OCI-LY3 (cell line): ENCODE results near the gene MRRF.
"Not testable (repeated sequence)": the region's sequence is repeated elsewhere in the genome, so short reads cannot be mapped to it uniquely, and the experiment has no call there.

ENCODE experiments used
- H2AFZ ChIP-seq: fragments of 200-600, 300-600 bp; shearing (Covaris generic); 2 replicates; pipeline ENCODE4 v1.6.0; 2014; ENCODE audit warnings: antibody characterized with exemption, low read depth, low read length
- H3K27ac ChIP-seq: fragments of 200-600, 300-600 bp; sonication (generic); 2 replicates; pipeline ENCODE4 v1.5.1; 2014; ENCODE audit warnings: mild to moderate bottlenecking, low read length, moderate library complexity, mixed read lengths
- H3K27me3 ChIP-seq: fragments of 200-600, 300-600 bp; sonication (generic); 2 replicates; pipeline ENCODE4 v1.6.1; 2014; ENCODE audit warnings: low read depth, low read length, mixed read lengths
- H3K36me3 ChIP-seq: fragments of 200-600, 300-600 bp; sonication (generic); replicated peaks from 2 replicates; pipeline ENCODE3; 2014; ENCODE audit warnings: low read depth, low read length, mixed read lengths
- H3K4me1 ChIP-seq: fragments of 300-600, 200-600 bp; sonication (generic); 2 replicates; pipeline ENCODE4 v1.6.1; 2014; ENCODE audit warnings: low read length, mixed read lengths
- H3K4me2 ChIP-seq: fragments of 200-600, 300-600 bp; sonication (generic); 2 replicates; pipeline ENCODE4 v1.6.1; 2014; ENCODE audit warnings: low read length, mixed read lengths
- H3K4me3 ChIP-seq: fragments of 300-600, 200-600 bp; sonication (generic); 2 replicates; pipeline ENCODE4 v1.5.1; 2014; ENCODE audit warnings: antibody characterized with exemption, mild to moderate bottlenecking, low read length, moderate library complexity
- H3K79me2 ChIP-seq: fragments of 300-600, 200-600 bp; shearing (Covaris generic); 2 replicates; pipeline ENCODE4 v1.6.1; 2014; ENCODE audit warnings: mild to moderate bottlenecking, low read length, mixed read lengths
- H3K9ac ChIP-seq: fragments of 300-600, 200-600 bp; shearing (Covaris generic); 2 replicates; pipeline ENCODE4 v1.6.0; 2014; ENCODE audit warnings: mild to moderate bottlenecking, low read length, moderate library complexity
- H3K9me3 ChIP-seq: fragments of 200-600, 300-600 bp; shearing (Covaris generic); 2 replicates; pipeline ENCODE4 v1.6.1; 2014; ENCODE audit warnings: low read length, mixed read lengths; ENCODE audit not compliant: insufficient read depth
- H4K20me1 ChIP-seq: fragments of 200-600, 300-600 bp; sonication (generic); 2 replicates; pipeline ENCODE4 v1.6.1; 2016; ENCODE audit warnings: low read length, mixed read lengths; ENCODE audit not compliant: insufficient read depth
- CTCF ChIP-seq: fragments of 200-600, 300-600 bp; sonication (generic); IDR thresholded peaks from 2 replicates; pipeline ENCODE4 v1.5.1; 2014; ENCODE audit warnings: antibody characterized with exemption, low read length, low read depth
- EZH2phosphoT487 ChIP-seq: fragments of 200-600 bp; shearing (Covaris generic); IDR thresholded peaks from 2 replicates; pipeline ENCODE4 v1.6.1; 2018; ENCODE audit warnings: antibody characterized with exemption, mixed run types, low read depth

Gene MRRF

GRCh38 chr9:122360891-122361290 lies 96.2 kb downstream of the MRRF start:
- no peaks in the 10 kb centered on the region for H3K79me2 ChIP-seq
- no peaks in the 10 kb centered on the region for H3K36me3 ChIP-seq
- H3K9ac ChIP-seq = no peak overlapping the region
- no peak for TF ChIP-seq CTCF
- no peak for TF ChIP-seq EZH2phosphoT487
- peaks cover under 1% of the 10 kb centered on the region; the same call in 1 of the 2 replicates for H3K4me1 ChIP-seq
- H3K9me3 ChIP-seq = no peaks in the 10 kb centered on the region
- no peak overlapping the region for H3K4me3 ChIP-seq
- H3K27me3 ChIP-seq = no peaks in the 10 kb centered on the region
- H2AFZ ChIP-seq = no peak overlapping the region
- no peaks in the 10 kb centered on the region for H4K20me1 ChIP-seq
- no peak overlapping the region for H3K27ac ChIP-seq
- H3K4me2 ChIP-seq = no peak overlapping the region

- H3K9me3 ChIP-seq, H3K27ac ChIP-seq, H3K36me3 ChIP-seq, H3K79me2 ChIP-seq, H2AFZ ChIP-seq, H3K4me1 ChIP-seq, H4K20me1 ChIP-seq, H3K4me3 ChIP-seq, H3K4me2 ChIP-seq, H3K9ac ChIP-seq, H3K27me3 ChIP-seq: not testable (repeated sequence)
These were observed 98.4 kb downstream of the MRRF start for GRCh38 chr9:122363131-122363530.

GRCh38 chr9:122364117-122364782 lies 99.6 kb downstream of the MRRF start:
- TF ChIP-seq EZH2phosphoT487 (no peak), CTCF (no peak)
- no peak overlapping the region for H3K4me2 ChIP-seq
- H3K79me2 ChIP-seq = no peaks in the 10 kb centered on the region
- no peaks in the 10 kb centered on the region for H3K27me3 ChIP-seq
- no peak overlapping the region for H3K27ac ChIP-seq
- no peak overlapping the region for H3K4me3 ChIP-seq
- peaks cover 9% of the 10 kb centered on the region; the same call in 1 of the 2 replicates for H3K4me1 ChIP-seq
- H4K20me1 ChIP-seq = no peaks in the 10 kb centered on the region
- no peak overlapping the region for H2AFZ ChIP-seq
- no peak overlapping the region for H3K9ac ChIP-seq
- no peaks in the 10 kb centered on the region for H3K9me3 ChIP-seq
- H3K36me3 ChIP-seq = no peaks in the 10 kb centered on the region

GRCh38 chr9:122364783-122365150 lies 100.1 kb downstream of the MRRF start:
- Histone ChIP-seq H3K4me1 (peaks cover 14% of the 10 kb centered on the region), H3K36me3 (no peaks in the 10 kb centered on the region), H3K9ac (no peak overlapping the region), H3K4me3 (no peak overlapping the region), H3K27me3 (no peaks in the 10 kb centered on the region), H4K20me1 (no peaks in the 10 kb centered on the region), H3K79me2 (no peaks in the 10 kb centered on the region), H3K9me3 (no peaks in the 10 kb centered on the region), H3K4me2 (no peak overlapping the region), H3K27ac (no peak overlapping the region), H2AFZ (no peak overlapping the region)
- TF ChIP-seq CTCF (no peak), EZH2phosphoT487 (no peak)
